ENCODE measurements around the gene GALNT14. TPM values are rescaled to one million over a fixed set of nuclear protein-coding genes. Genes with fewer than 3 reads are reported as not detected.

Gene GALNT14
- total and polyA plus RNA-seq, 10 of the 15 experiments (the other 5 are each of a cell fraction or from before 2014, with no cell fraction given) = 3.7 to 17.8 (median 6.0) TPM

DNA sequence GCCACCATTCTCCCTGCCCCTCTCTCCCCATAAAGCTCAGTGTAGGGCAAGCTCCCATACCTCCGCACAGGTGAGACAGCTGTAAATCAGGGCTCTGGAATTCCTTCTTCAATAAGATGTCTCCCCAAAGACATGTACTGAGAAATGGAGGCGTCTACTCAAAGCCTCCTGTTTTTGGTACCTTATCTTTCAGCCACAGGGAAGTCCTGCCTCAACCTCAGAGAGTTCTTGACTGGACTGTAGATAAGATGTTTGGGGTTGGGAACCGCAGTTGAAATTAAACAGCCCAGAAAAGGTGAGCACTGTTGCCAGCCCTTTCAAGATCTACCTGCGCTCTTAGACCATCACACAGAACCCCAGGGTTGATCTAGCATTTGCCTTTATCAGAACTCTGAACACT is 1.4 kb upstream of the GALNT14 start:
- FAIRE-seq = no peak
- ChIA-PET SMC1A (ENCODE audit: uncharacterized antibody, unreplicated experiment) (interaction anchor here (1.2 kb wide), 1 partner anchor 194 kb away, joined by 3 read pairs; no protein-coding TSS in a partner anchor), POLR2A (no interaction called here), RAD21 (ENCODE audit: unreplicated experiment) (no interaction called here), CTCF (interaction anchor here (2.3 to 2.8 kb wide), 3 partner anchors 32 to 428 kb away, joined by 7 to 15 read pairs (median 12); no protein-coding TSS in a partner anchor)
- WGBS (ENCODE audit: insufficient coverage, insufficient replicate concordance, low lambda C conversion rate, missing lambda C conversion rate) = 65% methylated on average over 4 of the region's 4 CpGs
- Histone ChIP-seq H3K36me3 (ENCODE audit: control insufficient read depth in 2 of 2, insufficient read depth in 2 of 2, low read length in 1 of 2) (no peaks in the 10 kb centered on the region), H3K9ac (ENCODE audit: control insufficient read depth, insufficient read depth, low read length) (no peak overlapping the region), H3K27me3 (replicated peaks in 1 of 2; ENCODE audit: control insufficient read depth in 2 of 2, insufficient read depth in 2 of 2, low read length in 1 of 2) (peaks cover 2 to 27% of the 10 kb centered on the region in 2 experiments), H4K20me1 (ENCODE audit: control insufficient read depth, insufficient read depth) (no peaks in the 10 kb centered on the region), H3K79me2 (ENCODE audit: control insufficient read depth, insufficient read depth, low read length) (no peaks in the 10 kb centered on the region), H2AFZ (ENCODE audit: control insufficient read depth, low read depth, low read length) (no peak overlapping the region), H3K27ac (ENCODE audit: control insufficient read depth, insufficient read depth) (no peak overlapping the region), H3K4me2 (ENCODE audit: control insufficient read depth, insufficient read depth) (no peak overlapping the region), H3K4me3 (no peak overlapping the region), H3K9me3 (replicated peaks; ENCODE audit: control insufficient read depth, insufficient read depth, low read length) (no peaks in the 10 kb centered on the region), H3K4me1 (ENCODE audit: control insufficient read depth, insufficient read depth, low read length) (no peaks in the 10 kb centered on the region; the same call in 1 of the 2 replicates)
- DNase-seq (ENCODE audit: low read depth, low spot score) = no peak
- ATAC-seq = no peak
- no TSS peak for BruUV-seq (replicated peaks)
- intact Hi-C loops (cut with micrococcal nuclease; ENCODE audit: unreplicated experiment) (loop anchor here (5.0 kb wide), 1 partner anchor 107 kb away; no protein-coding TSS in a partner anchor), in situ Hi-C loops (cut with MboI) (no loop called here)
- TF ChIP-seq CREM (IDR thresholded peaks at IDR 0.05; ENCODE audit: low read depth) (no peak), EED (IDR thresholded peaks at IDR 0.05; ENCODE audit: low read depth) (no peak), HDGF (IDR thresholded peaks at IDR 0.05) (no peak), NR2C1 (IDR thresholded peaks at IDR 0.05) (no peak), BRCA1 (IDR thresholded peaks at IDR 0.05; ENCODE audit: low read depth, low read length) (no peak), JUND (IDR thresholded peaks at IDR 0.05; ENCODE audit: low read depth, low read length) (no peak), KAT2A (conservative IDR thresholded peaks at IDR 0.05; ENCODE audit: control insufficient read depth, low read depth, low read length) (no peak), TARDBP (IDR thresholded peaks at IDR 0.05; ENCODE audit: borderline replicate concordance) (no peak)
- TF ChIP-seq, protein P1, sequence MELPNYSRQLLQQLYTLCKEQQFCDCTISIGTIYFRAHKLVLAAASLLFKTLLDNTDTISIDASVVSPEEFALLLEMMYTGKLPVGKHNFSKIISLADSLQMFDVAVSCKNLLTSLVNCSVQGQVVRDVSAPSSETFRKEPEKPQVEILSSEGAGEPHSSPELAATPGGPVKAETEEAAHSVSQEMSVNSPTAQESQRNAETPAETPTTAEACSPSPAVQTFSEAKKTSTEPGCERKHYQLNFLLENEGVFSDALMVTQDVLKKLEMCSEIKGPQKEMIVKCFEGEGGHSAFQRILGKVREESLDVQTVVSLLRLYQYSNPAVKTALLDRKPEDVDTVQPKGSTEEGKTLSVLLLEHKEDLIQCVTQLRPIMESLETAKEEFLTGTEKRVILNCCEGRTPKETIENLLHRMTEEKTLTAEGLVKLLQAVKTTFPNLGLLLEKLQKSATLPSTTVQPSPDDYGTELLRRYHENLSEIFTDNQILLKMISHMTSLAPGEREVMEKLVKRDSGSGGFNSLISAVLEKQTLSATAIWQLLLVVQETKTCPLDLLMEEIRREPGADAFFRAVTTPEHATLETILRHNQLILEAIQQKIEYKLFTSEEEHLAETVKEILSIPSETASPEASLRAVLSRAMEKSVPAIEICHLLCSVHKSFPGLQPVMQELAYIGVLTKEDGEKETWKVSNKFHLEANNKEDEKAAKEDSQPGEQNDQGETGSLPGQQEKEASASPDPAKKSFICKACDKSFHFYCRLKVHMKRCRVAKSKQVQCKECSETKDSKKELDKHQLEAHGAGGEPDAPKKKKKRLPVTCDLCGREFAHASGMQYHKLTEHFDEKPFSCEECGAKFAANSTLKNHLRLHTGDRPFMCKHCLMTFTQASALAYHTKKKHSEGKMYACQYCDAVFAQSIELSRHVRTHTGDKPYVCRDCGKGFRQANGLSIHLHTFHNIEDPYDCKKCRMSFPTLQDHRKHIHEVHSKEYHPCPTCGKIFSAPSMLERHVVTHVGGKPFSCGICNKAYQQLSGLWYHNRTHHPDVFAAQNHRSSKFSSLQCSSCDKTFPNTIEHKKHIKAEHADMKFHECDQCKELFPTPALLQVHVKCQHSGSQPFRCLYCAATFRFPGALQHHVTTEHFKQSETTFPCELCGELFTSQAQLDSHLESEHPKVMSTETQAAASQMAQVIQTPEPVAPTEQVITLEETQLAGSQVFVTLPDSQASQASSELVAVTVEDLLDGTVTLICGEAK (IDR thresholded peaks at IDR 0.05; ENCODE audit: borderline replicate concordance) = no peak
- TF ChIP-seq, protein P2, sequence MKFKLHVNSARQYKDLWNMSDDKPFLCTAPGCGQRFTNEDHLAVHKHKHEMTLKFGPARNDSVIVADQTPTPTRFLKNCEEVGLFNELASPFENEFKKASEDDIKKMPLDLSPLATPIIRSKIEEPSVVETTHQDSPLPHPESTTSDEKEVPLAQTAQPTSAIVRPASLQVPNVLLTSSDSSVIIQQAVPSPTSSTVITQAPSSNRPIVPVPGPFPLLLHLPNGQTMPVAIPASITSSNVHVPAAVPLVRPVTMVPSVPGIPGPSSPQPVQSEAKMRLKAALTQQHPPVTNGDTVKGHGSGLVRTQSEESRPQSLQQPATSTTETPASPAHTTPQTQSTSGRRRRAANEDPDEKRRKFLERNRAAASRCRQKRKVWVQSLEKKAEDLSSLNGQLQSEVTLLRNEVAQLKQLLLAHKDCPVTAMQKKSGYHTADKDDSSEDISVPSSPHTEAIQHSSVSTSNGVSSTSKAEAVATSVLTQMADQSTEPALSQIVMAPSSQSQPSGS (IDR thresholded peaks at IDR 0.05; ENCODE audit: low read length) = no peak
